Measurements from ENCODE around the gene RHBDD1. TPM values are rescaled to one million over a fixed set of nuclear protein-coding genes. Genes with fewer than 3 reads are reported as not detected.
A peak's percentile ranks its signal among the peaks of the same experiment; 100 is the strongest.

Gene RHBDD1
- polyA plus RNA-seq, 1 of the 3 experiments (the other 2 are of a cell fraction): 10.3 TPM

- TF ChIP-seq, protein P1, sequence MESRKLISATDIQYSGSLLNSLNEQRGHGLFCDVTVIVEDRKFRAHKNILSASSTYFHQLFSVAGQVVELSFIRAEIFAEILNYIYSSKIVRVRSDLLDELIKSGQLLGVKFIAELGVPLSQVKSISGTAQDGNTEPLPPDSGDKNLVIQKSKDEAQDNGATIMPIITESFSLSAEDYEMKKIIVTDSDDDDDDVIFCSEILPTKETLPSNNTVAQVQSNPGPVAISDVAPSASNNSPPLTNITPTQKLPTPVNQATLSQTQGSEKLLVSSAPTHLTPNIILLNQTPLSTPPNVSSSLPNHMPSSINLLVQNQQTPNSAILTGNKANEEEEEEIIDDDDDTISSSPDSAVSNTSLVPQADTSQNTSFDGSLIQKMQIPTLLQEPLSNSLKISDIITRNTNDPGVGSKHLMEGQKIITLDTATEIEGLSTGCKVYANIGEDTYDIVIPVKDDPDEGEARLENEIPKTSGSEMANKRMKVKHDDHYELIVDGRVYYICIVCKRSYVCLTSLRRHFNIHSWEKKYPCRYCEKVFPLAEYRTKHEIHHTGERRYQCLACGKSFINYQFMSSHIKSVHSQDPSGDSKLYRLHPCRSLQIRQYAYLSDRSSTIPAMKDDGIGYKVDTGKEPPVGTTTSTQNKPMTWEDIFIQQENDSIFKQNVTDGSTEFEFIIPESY (IDR thresholded peaks at IDR 0.05; ENCODE audit: borderline replicate concordance, low read depth): no peak
- peak; percentile 47; the same call in 1 of the 2 replicates for TF ChIP-seq TAF1 (IDR thresholded peaks at IDR 0.05; ENCODE audit: borderline replicate concordance, low read depth, low read length)
- TF ChIP-seq RAD21 (IDR thresholded peaks at IDR 0.05; ENCODE audit: low read length): no peak
- TF ChIP-seq CHD2 (IDR thresholded peaks at IDR 0.05; ENCODE audit: low read length, partially characterized antibody): peak; percentile 67
- peak; percentile 91; the same call in 1 of the 2 replicates for TF ChIP-seq MXI1 (IDR thresholded peaks at IDR 0.05; ENCODE audit: low read depth, low read length)
- TF ChIP-seq CTCF (IDR thresholded peaks at IDR 0.05): no peak
- no peak for TF ChIP-seq NFIC (IDR thresholded peaks at IDR 0.05; ENCODE audit: borderline replicate concordance)
- peak; percentile 61 for TF ChIP-seq MAX (IDR thresholded peaks at IDR 0.05; ENCODE audit: low read depth)
- TF ChIP-seq, protein P2, sequence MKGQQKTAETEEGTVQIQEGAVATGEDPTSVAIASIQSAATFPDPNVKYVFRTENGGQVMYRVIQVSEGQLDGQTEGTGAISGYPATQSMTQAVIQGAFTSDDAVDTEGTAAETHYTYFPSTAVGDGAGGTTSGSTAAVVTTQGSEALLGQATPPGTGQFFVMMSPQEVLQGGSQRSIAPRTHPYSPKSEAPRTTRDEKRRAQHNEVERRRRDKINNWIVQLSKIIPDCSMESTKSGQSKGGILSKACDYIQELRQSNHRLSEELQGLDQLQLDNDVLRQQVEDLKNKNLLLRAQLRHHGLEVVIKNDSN (IDR thresholded peaks at IDR 0.05; ENCODE audit: borderline replicate concordance, low read depth): no peak
Measured at GRCh38 chr2:226800941-226801784, 34.7 kb upstream of the RHBDD1 start (continued).

DNA sequence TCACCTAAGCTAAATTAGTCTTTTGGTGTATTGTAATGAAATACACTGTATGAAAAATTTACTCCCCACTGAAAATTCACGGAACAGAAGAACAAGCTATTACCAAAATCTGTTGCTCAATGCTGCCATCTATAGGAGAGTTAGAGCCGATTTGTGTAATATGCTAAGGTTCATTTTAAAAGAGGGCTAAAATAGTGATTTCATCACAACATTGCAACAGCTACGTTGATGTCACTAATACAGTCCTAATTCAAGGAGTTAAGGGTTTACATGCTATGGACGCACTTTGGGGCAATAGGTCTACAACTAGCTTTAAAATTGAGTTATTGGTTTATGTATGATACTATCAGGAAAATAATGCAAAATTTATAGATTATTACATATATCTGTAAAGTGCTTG lies 33.3 kb upstream of the RHBDD1 start:
- peaks cover 0 to 4% of the 10 kb centered on the region in 2 experiments for H3K36me3 ChIP-seq (replicated peaks in 1 of 2; ENCODE audit: control insufficient read depth in 1 of 2, insufficient read depth in 2 of 2, low read length in 1 of 2)
- H3K4me3 ChIP-seq (ENCODE audit: low read depth in 2 of 2, low read length in 1 of 2): no peak overlapping the region; a peak in 1 of 4 replicates
- peak; percentile 48 for DNase-seq
- H4K20me1 ChIP-seq (ENCODE audit: insufficient read depth): no peaks in the 10 kb centered on the region
- CTCF ChIA-PET: interaction anchor here (0.6 to 4.0 kb wide), 75 partner anchors 9 to 1142 kb away, joined by 3 to 28 read pairs (median 4); partner anchors contain the start of gene AGFG1
- no peak overlapping the region for H3K27ac ChIP-seq (ENCODE audit: low read depth in 2 of 2, low read length in 1 of 2)
- peaks cover 3 to 10% of the 10 kb centered on the region in 2 experiments; a peak in 3 of 4 replicates for H3K4me1 ChIP-seq (ENCODE audit: control insufficient read depth in 1 of 2, insufficient read depth in 2 of 2, low read depth in 1 of 2, low read length in 1 of 2)
- no peaks in the 10 kb centered on the region for H3K9me3 ChIP-seq
- peaks cover 10% of the 10 kb centered on the region for H3F3A ChIP-seq (replicated peaks; ENCODE audit: insufficient read depth)
- under 1% methylated on average over 4 of the region's 4 CpGs for WGBS (ENCODE audit: low lambda C conversion rate)
- POLR2A ChIA-PET: no interaction called here
- no peaks in the 10 kb centered on the region for H3K27me3 ChIP-seq (ENCODE audit: insufficient read depth)
- peaks cover 20% of the 10 kb centered on the region for H3K79me2 ChIP-seq (ENCODE audit: insufficient read depth)
- no peaks in the 10 kb centered on the region for H3K9me2 ChIP-seq
- no peak overlapping the region for H2AFZ ChIP-seq (ENCODE audit: low read depth)
- no peak overlapping the region for H3K4me2 ChIP-seq
- no peak overlapping the region for H3K9ac ChIP-seq
- TF ChIP-seq RFX5 (IDR thresholded peaks at IDR 0.05; ENCODE audit: low read length) (no peak), RAD21 (IDR thresholded peaks at IDR 0.05; ENCODE audit: low read length) (peak; percentile 86), SMC3 (IDR thresholded peaks at IDR 0.05; ENCODE audit: low read depth, low read length) (peak; percentile 75), GABPA (IDR thresholded peaks at IDR 0.05; ENCODE audit: low read depth) (no peak), REST (IDR thresholded peaks at IDR 0.05; ENCODE audit: low read depth, low read length) (no peak), CHD2 (IDR thresholded peaks at IDR 0.05; ENCODE audit: low read length, partially characterized antibody) (peak; percentile 9)
- TF ChIP-seq, protein P1 (IDR thresholded peaks at IDR 0.05; ENCODE audit: borderline replicate concordance, low read depth): no peak
- TF ChIP-seq, protein P3, sequence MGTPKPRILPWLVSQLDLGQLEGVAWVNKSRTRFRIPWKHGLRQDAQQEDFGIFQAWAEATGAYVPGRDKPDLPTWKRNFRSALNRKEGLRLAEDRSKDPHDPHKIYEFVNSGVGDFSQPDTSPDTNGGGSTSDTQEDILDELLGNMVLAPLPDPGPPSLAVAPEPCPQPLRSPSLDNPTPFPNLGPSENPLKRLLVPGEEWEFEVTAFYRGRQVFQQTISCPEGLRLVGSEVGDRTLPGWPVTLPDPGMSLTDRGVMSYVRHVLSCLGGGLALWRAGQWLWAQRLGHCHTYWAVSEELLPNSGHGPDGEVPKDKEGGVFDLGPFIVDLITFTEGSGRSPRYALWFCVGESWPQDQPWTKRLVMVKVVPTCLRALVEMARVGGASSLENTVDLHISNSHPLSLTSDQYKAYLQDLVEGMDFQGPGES (IDR thresholded peaks at IDR 0.05; ENCODE audit: low read depth, low read length): no peak

Data from SK-N-SH (cell line).